Stimulated activated CD8-positive, alpha-beta memory T cell treated with anti-CD3 and anti-CD28 coated beads, Interleukin-15, amount 100 ng/mL, for 1 hour (primary cell): ENCODE results near the gene CNTN6.

Experiments used
- DNase-seq: peaks from one replicate; pipeline ENCODE4 v3.0.0-alpha.2; 2020; ENCODE audit warnings: low read depth

Gene CNTN6

DNA sequence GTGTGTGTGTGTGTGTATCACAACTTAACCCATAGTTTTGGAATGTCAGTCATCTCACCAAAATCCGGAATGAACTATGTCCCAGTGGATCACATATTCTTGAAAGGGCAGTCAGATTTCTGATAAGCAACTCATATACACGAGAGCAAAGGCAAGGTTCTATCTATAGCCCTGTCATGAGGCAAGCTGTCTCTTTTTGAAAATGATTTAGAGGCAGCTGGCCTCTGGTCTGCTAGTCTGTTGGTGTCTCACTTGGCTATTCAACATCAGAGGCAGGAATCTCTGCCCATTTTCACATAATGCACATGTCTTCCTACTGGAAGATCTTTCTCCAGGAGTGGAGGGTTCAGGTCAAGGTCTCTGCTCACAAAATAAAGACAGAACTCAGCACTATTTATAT, 79.8 kb downstream of the CNTN6 start:
- DNase-seq, result no peak

DNA sequence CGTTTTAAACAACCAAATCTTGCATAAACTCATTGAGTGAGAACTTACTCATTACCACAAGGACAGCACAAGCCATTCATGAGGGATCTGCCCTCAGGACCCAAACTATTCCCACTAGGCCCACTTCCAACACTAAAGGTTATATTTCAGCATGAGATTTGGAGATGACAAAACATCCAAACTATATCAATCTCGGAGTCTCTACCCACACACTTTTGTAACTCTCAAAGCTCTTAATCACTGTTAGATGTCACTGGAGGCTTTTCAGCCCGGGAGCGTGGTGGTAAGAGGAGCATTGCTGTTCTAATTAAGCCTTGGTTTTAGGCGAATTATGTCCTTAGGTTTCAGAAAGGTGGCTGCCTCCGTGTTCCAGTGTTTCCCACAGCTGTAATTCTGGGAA, 86.3 kb downstream of the CNTN6 start:
- DNase-seq, result no peak

DNA sequence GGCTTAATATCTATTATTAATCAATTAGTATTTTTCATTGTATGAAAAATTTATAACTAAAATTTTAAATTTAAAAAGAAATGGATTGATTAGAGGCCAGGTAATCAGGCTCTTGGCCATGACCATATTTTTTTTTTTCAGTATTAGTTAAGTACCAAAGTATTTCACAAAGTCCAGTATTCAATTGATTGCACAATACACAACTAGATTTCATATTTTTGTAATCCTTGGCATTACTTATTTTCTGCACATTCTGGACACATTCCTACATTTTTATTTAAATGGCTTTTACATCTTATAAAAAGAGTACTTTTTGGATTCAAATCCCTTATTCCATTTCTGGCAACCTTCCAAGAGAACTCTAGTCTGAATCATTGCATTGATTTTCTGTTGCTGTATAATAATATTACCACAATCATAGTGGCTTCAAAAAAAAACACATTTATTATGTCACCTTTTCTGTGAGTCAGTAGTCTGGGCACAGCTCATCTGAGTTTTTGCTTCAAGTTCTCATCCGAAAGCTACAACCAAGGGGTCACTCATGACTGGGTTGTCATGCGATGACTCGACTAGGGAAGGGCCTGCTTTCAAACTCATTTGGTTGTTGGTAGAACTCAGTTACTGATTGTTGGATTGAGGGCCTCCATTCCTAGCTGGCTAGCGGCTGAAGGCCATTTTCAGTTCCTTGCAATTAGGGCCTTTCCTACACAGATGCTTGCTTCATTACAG, 90.7 kb downstream of the CNTN6 start:
- DNase-seq, result no peak

DNA sequence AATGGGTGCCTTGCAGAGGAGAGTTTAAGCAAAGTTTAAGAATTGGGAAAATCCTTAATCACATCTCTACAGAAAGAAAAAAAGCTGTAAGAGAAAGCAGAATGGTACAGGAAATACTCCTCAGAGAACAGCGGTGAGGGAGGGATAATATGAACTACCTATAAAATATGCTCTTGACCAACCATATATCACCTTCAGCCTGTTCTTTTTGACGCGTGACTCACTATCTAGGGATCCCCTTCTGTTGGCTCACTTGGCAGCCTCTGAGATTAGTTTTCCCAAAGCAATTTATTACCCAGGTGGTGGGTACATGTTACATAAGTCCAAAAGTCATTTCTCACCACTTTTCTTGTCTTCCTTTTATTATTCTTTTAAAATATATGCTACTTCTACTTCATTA, 97.7 kb downstream of the CNTN6 start:
- DNase-seq, result no peak

DNA sequence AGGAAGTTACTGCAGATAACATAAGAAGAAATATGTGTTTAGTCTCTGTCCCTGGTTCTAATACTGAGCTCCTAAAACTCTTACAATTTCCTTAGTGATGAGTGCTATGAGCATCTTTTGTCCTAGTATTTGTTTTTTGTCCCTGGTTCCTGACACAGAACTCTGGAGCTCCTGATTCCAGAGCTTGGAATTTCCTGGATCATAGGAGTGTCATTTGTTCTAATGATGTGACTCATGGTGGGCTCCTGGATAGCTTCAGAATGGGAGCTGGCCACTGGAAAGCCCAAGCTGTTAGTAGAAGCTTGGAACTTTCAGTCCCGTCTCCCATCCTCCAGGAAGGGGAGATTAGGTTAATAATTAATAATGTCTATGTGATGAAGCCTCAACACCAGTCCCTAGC, 98.2 kb downstream of the CNTN6 start:
- DNase-seq, result no peak

DNA sequence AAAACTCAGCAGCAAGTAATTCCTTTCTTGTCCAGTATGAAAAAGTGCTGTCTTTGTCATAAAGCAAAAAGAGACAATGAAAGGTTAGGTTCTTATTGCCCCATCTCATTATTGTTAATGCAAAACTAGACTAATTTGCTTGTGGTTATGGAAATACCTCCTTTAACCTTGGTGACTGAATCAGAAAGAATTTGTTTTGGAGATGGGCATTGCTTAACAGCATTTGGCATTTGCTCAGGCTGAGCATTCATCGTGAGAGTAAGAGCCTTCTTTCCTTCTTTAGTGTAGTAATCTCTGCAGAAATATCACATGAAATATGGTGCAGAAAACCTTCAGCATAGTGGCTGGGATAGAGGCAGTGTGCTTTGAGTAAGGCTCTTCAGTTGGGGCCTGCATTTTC, 103.1 kb downstream of the CNTN6 start:
- no peak for DNase-seq

DNA sequence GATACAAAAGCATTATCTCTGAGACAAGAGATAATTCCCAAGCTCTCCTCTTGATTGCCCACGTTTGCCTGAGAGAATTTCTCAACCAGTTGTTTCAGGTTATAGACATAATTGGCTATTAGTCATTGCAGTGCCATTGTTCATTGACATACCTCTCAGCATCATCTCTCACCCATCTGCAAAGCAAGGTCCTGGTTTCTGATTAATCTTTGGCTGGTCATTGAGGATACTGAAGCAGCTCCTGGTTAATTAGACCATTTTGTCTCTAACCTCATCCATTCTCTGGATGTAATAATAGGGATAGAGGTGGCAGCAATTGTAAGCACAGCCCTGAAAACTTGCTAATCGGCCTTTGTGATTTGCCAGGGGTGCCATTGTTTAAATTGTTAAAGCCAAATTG, 104.2 kb downstream of the CNTN6 start:
- DNase-seq, result no peak

DNA sequence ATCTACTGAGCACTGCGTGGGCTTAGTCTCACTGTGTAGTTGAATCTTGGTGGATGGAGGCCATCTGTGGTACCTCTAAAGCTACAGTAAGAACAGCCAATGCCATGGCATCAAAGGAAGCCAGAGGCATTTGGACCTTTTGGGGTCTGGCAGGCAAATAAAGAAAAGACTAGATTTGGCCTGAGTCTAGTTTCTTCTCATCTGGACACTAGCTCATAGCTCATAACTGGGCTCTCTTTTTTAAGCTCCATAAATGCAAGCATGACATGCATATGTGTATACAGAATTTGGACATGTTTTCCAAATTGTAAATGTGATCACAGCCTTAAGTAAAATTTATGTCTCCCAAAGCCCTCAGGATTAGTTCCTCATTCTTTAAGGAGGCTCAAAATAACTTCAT, 107.5 kb downstream of the CNTN6 start:
- DNase-seq, result no peak

DNA sequence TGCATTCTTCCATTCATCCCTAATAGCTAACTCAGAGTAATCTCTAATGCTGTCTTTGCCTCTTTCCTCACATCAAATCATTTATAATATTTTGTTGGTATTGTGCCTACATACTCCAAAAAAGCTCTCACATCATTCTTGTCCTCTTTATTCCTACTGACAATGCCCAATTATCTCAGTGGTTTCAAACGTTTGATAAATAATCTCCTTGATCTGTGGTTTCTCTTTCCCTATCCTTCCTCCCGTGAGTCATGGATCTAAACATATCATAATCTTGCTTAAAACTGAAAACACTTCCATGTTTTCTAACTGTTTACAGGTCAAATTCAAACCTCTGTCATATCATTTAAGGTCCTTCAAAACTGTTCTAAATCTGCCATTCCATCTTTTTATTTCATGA, 115.1 kb downstream of the CNTN6 start:
- DNase-seq, result no peak

DNA sequence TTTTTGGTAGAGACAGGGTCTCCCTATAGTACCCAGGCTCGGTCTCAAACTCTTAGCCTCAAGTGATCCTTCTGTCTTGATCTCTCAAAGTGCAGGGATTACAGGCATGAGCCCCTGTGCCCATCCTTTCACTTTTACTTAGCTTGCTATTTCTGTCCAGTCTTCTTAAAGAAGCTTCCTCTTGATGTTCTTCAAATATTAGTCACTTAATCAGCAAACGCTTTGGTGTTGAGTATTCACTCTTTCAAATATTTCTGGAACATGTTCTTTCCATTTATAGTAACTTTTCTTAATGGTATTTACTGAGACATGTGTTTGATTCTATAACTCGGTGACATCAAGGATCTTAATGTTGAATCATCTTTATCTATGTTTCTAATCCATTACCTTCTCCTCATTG, 122.1 kb downstream of the CNTN6 start:
- DNase-seq, result no peak

DNA sequence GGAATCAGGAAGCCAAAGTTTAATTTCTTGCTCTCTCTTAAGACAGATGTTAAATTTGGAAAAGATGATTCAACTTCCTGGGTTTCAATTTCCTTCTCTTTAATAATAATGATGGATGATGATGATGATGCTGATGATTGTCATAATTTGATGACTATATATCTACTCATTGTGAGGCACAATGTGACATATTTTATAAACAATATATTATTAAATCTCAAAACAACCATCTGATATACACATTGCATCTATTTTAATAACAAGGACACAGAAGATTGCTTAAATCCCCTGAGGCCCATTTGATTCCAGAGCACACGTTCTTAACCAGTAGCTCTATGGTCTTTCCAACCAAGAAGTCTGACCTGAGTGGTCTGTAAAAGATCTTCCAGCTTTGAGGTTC, 124.0 kb downstream of the CNTN6 start:
- no peak for DNase-seq

DNA sequence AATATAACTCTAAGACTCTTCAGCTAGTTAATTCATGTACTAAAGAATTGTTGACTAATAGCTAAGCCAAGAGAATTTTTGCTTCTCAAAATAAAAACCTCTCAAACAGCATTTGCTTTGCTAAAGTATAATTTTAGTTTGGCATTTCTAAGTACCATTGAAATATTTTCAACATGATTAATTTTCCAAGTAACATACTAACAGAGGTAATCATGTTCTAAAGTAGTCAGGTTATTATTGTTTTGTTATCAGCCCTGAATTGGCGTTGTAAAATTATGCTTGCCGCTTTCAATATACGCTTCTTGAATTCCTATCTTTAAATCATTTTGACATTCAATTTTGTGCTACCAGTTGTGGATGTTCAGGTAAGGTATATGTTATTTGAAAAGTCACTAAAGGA, 134.3 kb downstream of the CNTN6 start:
- DNase-seq, result no peak

DNA sequence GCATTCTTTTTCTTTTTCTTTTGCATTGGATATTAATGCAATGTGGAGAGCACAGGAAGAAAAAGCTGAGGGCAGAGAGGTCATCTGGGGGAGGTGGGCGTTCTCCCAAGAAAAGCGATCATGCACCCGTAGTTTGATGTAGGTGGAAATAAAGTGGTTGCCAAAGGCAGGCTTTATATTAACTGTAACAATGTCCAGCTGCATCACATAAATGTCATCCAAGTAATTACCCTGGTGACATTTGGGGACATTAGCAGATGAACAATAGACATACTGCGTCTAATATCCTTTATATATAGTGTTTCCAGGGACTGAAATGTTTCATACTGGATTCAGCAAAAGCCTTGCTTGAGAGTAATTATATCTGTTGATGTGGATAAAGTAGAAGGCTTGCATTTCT, 135.5 kb downstream of the CNTN6 start:
- DNase-seq, result no peak

DNA sequence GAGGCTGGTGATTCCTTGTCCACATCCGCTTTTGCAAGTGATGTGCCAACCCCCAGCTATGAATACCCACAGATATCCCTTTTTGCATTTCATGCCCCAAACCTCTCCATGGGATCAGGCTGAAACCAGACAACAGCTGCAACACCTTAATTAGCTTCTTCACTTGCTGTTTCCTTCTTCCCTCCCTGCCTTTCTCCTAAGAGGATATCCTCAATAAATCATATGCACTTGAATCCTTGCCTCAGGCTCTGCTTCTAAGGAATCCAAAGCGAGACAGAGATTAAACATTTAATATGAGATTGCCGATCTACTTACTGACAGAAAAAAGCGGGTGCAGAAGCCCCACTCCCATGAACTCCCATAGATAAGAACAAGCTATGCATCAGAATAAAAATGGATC, 138.1 kb downstream of the CNTN6 start:
- DNase-seq, result no peak

DNA sequence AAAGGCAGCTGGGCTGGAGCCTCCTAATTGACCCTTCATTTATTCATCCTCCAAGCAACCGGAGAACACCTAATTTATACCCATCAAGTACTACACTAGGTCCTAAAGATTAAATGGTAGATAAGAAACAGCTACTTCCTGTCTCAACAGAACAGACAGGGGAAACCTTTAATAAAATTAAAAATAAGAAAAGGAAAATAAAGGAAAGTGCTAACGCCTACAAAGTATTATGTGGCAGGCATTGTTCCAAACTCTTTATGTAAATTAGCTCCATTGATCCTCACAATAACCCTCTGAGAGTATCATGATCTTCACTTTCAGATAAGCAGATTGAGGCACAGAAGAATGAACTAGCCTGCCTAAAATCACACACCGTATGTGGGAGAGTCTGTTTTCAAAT, 139.5 kb downstream of the CNTN6 start:
- DNase-seq, result no peak

DNA sequence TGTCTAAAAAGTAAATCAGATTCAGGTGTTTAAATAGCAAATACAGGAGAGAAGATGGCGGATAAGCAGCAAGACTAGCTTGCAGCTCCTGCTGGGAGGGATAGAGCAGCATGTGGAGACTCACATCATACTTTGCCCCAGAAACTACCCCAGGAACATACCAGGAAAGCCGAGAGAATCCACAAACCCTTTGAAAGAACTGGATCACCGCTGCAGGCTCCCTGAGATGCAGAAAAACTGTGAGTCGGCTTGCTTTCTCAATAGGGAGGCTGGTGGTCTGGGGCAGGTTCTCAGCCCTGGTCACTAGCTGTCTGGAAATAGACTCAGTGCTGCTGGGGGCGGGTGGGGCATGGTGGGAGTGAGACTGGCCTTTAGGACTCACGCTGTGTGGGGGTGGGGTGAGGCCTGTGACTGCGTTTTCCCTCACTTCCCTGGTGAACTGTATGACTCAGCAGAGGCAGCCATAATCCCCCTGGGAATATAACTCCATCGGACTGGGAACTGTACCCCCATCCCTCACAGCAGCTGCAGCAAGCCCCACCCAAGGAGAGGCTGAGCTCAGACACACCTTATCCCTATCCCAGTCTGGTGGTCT, 142.8 kb downstream of the CNTN6 start:
- DNase-seq, result no peak

DNA sequence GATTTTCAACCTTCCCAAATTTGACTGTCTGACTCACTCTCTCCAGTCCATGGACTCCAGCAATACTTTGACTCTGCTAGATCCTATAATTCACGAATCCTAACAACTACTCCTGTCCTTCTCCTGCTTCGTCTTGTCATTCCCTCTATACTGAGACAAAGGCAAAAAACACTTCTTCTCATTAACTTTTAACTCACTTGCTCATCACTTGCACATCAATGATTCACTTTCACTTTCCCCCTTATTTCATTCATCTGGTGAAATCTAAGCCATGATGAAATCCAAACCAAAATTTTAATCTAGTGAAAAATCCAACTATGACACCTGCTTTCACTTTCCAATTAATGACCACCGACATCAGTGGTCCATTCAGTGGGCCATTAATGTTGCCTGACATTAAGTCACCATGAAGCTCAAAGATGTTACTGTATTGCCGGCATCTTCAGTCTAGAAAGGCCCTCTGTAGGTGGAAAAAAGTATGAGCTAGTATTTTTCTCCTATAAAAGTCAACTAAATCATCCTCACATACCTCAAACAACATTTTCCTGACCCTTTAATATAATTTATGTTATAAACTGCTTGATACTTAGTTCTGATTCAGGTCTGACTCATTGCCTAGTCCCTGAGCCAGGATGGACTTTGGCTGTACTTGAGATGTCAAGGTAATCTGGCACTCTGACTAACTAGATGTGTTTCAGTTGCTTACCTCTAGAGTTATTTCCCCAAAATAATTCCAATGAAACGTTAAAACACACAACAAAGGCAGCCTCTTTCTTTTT, 158.6 kb downstream of the CNTN6 start:
- DNase-seq, result no peak

DNA sequence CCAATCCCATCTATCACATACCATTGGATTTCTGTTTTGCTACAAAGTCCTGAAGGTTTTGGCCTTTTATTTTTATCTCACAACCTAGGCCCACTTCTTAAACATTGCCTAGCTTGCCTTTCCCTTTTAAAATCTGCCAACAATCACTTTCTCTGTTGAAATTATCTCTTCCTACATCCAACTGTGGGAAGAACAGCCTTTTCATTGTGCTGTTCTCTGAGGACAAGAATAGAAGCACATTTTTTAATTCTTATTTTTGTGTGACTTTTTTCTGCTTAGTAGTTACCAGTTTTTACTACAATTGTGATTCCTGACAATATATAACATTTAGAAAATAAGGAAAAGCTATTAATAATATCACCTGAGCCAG, 159.2 kb downstream of the CNTN6 start:
- DNase-seq, result no peak

DNA sequence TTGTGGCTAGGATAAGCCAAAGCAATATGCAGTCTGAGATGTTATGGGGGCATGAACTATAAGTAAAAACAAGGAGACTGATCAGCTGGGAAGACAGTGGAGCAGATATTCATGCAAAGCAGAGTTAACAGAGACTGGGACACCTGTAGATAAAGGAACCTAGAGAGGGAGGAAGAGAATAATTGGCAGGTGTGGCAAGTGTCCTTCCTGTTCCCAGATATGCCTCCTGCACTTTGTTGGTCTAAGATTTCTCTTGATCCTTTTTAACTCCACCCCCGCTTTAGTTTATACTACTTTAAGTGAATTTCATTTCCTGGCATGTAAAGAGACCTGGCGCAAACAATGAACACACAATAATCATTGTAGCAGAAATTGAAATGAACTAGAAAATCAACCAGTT, 169.4 kb downstream of the CNTN6 start:
- no peak for DNase-seq

DNA sequence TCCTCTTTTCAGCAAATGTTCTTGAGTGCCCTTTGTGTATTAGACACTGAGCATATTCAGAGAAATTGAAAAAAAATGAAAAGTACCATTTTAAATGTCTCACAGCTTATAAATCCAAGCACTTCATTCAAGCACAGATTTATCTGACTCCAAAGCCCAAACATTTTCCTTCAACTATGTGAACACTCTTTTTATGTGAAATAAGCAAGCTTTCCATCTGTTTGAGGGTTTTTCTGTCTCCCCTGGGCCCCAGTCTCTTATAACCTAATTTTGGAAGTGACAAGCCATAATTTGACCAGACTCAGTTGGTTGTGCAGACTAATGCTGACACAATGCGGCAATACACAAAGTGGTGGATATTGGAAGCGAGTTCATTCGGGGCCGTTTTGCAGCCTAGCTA, 170.3 kb downstream of the CNTN6 start:
- no peak for DNase-seq

DNA sequence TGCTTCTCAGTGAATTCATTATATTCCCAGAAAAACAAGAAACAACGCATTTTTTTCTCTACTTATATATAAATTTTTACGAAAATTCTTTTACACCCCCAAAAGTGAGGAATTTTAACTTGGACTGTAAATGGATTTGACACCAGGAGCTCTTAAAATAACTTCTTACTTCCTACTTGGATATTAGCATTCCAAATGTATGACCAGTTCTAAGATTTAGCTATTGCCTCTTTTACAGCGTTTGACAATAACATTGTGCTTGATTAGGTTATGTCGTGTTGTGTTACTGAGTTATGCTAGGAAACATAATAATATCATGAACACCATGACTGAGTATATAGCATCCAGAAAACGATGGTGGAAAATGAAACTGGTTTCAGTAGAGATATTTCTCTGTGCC, 177.0 kb downstream of the CNTN6 start:
- DNase-seq, result no peak

DNA sequence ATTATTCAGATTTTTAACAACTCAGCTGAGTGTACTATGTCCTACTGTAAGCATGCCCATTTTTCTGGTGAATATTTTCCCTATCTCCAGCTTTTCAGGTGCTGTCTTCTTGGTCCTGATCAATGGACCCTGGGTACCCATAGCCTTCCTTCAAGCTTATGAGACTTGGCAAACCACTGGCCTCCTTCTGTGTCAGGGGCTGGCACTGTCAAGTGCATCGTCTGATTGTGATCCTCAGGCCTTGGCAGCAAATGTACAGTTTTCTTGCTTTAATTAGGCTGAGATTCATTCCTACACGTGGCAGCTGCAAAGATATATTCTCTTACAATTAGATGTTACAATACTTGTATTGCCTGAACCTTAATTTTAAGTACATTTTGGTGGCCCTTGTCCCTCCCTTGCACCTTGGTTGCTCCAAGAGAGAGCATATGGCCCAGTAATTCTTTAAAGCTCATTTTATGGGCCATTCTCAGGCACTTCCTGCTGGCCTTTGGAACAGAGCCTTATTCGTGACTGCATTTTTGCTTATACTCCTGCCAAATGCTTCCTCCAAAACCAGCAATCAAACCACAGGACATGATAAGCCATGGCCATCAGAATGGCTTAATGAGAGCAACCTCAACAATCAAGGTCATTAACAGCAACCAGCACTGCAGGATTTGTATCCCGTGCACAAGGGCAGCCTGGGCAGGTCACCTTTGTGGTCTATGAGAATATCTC, 179.9 kb downstream of the CNTN6 start:
- DNase-seq, result no peak

DNA sequence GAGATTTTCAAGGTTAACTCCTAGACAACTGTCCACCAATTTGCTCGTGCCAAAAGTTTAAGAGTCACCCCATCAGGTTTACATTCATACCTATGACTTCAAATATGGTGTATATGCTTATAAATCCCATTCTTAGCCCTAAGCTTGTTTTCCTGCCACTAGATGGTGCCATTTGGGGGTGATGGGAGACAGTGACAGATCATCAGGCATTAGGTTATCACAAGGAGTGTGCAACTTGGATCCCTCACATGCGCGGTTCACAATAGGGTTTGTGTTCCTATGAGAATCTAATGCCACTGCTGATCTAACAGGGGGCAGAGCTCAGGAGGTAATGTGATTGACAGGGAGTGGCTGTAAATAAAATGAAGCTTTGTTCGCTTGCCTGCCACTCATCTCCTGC, 182.7 kb downstream of the CNTN6 start:
- DNase-seq, result no peak
